Esophagus squamous epithelium (tissue), 4 donors: ENCODE measurements around the gene FBXO7.

Source experiments
- CTCF ChIP-seq, 6 experiments: fragments of 450-650 bp in 4 of 6; fragments of 200-600 bp in 2 of 6; sonication (generic) in 2 of 6; IDR thresholded peaks; one replicate each; pipeline ENCODE4 v1.5.1; 2016 to 2019; ENCODE audit warnings: antibody characterized with exemption in 6 of 6, mild to moderate bottlenecking in 4 of 6, moderate library complexity in 4 of 6
- POLR2A ChIP-seq, 4 donors: fragments of 450-650 bp; IDR thresholded peaks; one replicate each; pipeline ENCODE4 v1.6.1; 2017; ENCODE audit warnings: antibody characterized with exemption in 4 of 4, mild to moderate bottlenecking in 4 of 4, moderate library complexity in 3 of 4

- TF ChIP-seq CTCF (IDR thresholded peaks at IDR 0.05) (no peak), POLR2A (IDR thresholded peaks at IDR 0.05) (no peak)
These were observed 37.8 kb downstream of the FBXO7 start for GRCh38 chr22:32512267-32512982.
